GM13977 (cell line): ENCODE data around the gene HTR3C.
A peak's percentile ranks its signal among the peaks of the same experiment; 100 is the strongest.
"Not testable (repeated sequence)": the region's sequence is repeated elsewhere in the genome, so short reads cannot be mapped to it uniquely, and the experiment has no call there.

Source experiments
- DNase-seq: peaks from one replicate; pipeline ENCODE4 v3.0.0; 2012; ENCODE audit warnings: low spot score
- CTCF ChIP-seq: IDR thresholded peaks from 2 replicates; pipeline ENCODE4 v1.5.1; 2012; ENCODE audit warnings: mild to moderate bottlenecking, control low read depth; ENCODE audit not compliant: insufficient read depth; ENCODE audit errors: extremely low read depth, missing control alignments
- in situ Hi-C: fragments of 300-500 bp; cut with MboI; formaldehyde crosslinking; loops from one replicate; pipeline ENCODE4 v1.12.0; 2022; ENCODE audit warnings: low sequenced_read_pairs, low pct_unique_long_range_greater_than_20kb, mixed read lengths, inconsistent platforms; ENCODE audit not compliant: unreplicated experiment

HTR3C gene

GRCh38 chr3:184017672-184018423 is 35.0 kb upstream of the HTR3C start, which contains the start of gene ABCC5:
ABCC5 (minus strand) TSS chr3:184017884; CDS start chr3:184014392, 3,492 bp downstream.
- in situ Hi-C loops: no loop called here
- peak; percentile 11 for TF ChIP-seq CTCF
- peak; percentile 95 for DNase-seq

- in situ Hi-C loops: no loop called here
- TF ChIP-seq CTCF: no peak
- DNase-seq: no peak
Observed at GRCh38 chr3:184018424-184018973, 34.3 kb upstream of the HTR3C start.

- TF ChIP-seq CTCF: no peak
- DNase-seq: no peak
- in situ Hi-C loops: no loop called here
Observed at GRCh38 chr3:184022323-184022722, 30.5 kb upstream of the HTR3C start.

GRCh38 chr3:184025256-184025655 is 27.6 kb upstream of the HTR3C start:
- DNase-seq, in situ Hi-C loops: not testable (repeated sequence)

GRCh38 chr3:184028275-184028890 is 24.5 kb upstream of the HTR3C start:
- DNase-seq, in situ Hi-C loops: not testable (repeated sequence)

GRCh38 chr3:184029443-184029842 is 23.4 kb upstream of the HTR3C start:
- in situ Hi-C loops: no loop called here
- TF ChIP-seq CTCF: no peak
- DNase-seq: no peak

- in situ Hi-C loops: no loop called here
- no peak for DNase-seq
- no peak for TF ChIP-seq CTCF
Observed at GRCh38 chr3:184030536-184030935, 22.3 kb upstream of the HTR3C start.
